Vagina (tissue), 2 donors: ENCODE results near the gene CCDC85C.

Source experiments
- CTCF ChIP-seq, 3 experiments: fragments of 450-650 bp in 2 of 3; fragments of 200-600 bp in 1 of 3; sonication (generic) in 1 of 3; IDR thresholded peaks; one replicate each; pipeline ENCODE4 v1.5.1; 2017 to 2019; ENCODE audit warnings: antibody characterized with exemption in 3 of 3, mild to moderate bottlenecking in 2 of 3, moderate library complexity in 2 of 3
- POLR2A ChIP-seq, 2 donors: fragments of 450-650 bp; IDR thresholded peaks; one replicate each; pipeline ENCODE4 v1.6.1; 2017; ENCODE audit warnings: antibody characterized with exemption in 2 of 2, mild to moderate bottlenecking in 2 of 2, moderate library complexity in 2 of 2
- POLR2AphosphoS5 ChIP-seq, 2 donors: sonication (generic); formaldehyde crosslinking; IDR thresholded peaks; one replicate each; pipeline ENCODE4 v1.9.0; 2017; ENCODE audit warnings: antibody characterized with exemption in 2 of 2, mild to moderate bottlenecking in 2 of 2, low read depth in 1 of 2; ENCODE audit not compliant: insufficient read depth in 1 of 2

GRCh38 chr14:99592933-99593753 is 10.9 kb downstream of the CCDC85C start:
- TF ChIP-seq CTCF (IDR thresholded peaks at IDR 0.05), result no peak
- TF ChIP-seq POLR2AphosphoS5 (IDR thresholded peaks at IDR 0.05; ENCODE audit: insufficient read depth in 1 of 2, low read depth in 1 of 2), result no peak
- no peak for TF ChIP-seq POLR2A (IDR thresholded peaks at IDR 0.05)
